Measurements from ENCODE around the gene CAPN1.

- TF ChIP-seq CTCF (conservative IDR thresholded peaks at IDR 0.05; ENCODE audit: low read depth, low read length) = peak; percentile 52
- no peak for TF ChIP-seq RFX5 (IDR thresholded peaks at IDR 0.05; ENCODE audit: low read depth, low read length)
Measured at GRCh38 chr11:65180877-65181568, 705 bp upstream of the CAPN1 start.
